Activated T-cell treated with anti-CD3 and anti-CD28 coated beads for 24 hours (primary cell): ENCODE measurements around the gene LINGO4.

ENCODE experiments used
- DNase-seq: peaks from one replicate; pipeline ENCODE4 v3.0.0-alpha.2; 2020; ENCODE audit warnings: low read depth

The LINGO4 gene, protein sequence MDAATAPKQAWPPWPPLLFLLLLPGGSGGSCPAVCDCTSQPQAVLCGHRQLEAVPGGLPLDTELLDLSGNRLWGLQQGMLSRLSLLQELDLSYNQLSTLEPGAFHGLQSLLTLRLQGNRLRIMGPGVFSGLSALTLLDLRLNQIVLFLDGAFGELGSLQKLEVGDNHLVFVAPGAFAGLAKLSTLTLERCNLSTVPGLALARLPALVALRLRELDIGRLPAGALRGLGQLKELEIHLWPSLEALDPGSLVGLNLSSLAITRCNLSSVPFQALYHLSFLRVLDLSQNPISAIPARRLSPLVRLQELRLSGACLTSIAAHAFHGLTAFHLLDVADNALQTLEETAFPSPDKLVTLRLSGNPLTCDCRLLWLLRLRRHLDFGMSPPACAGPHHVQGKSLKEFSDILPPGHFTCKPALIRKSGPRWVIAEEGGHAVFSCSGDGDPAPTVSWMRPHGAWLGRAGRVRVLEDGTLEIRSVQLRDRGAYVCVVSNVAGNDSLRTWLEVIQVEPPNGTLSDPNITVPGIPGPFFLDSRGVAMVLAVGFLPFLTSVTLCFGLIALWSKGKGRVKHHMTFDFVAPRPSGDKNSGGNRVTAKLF

DNA sequence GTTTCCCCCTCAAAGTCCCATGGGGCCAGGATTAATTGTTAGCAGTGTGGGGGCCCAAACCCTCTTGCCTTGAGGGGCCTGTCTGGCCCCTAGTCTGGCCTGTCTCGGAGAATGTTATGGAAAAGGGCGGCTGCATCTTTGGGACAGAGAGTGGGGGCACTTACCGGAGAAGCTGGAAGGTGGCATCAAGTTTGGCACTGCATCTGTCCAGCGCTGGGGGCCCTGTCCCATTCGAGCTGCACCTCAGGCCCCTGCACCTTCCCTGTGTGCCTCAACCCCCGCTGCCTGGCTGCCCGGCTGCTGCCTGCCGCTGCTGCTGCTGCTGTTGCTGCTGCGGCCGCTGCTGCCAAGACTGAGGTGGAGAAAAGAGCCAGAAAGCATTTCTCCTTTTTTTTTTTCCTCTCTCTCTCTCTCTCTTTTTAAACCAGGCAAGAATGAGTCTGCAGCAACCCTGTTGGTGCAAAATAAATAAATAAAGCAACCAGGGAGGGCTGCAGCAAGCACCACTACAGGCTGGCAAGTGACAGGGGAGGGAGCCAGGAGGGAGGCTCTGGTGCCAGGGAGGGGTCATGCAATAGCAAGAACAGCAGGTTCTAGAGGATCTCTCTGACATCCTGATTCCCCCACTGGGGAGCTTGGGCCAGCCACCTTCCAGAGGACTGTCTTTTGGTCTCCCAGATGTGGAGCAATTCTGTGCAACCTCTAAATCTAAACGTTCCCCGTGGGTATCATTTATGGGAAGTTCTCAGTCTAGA is at the start of gene LINGO4:
Gene LINGO4 (minus strand): TSS at position 354 of the 755 bp plus-strand sequence. CDS start 2,715 bp downstream, outside the sequence.
- no peak for DNase-seq

DNA sequence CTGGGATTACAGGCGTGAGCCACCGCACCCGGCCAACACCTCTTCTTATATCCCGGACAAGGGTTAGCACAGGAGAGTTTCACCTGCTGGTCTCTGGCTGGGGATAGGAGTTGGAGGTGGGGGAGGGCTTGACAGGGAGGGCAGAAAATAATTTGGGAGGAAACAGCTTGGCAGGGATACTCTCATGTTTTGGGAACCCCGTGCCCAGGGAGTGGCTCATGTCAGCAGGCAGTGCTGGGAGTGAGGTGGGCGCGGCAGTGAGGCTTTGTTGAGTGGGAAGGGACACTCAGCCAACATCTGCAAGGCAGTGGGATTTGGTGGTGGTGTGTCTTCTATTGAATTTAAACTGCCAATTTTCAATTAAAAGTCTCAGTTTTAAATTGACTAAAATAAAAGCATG is 49.4 kb upstream of the LINGO4 start:
- DNase-seq = no peak

DNA sequence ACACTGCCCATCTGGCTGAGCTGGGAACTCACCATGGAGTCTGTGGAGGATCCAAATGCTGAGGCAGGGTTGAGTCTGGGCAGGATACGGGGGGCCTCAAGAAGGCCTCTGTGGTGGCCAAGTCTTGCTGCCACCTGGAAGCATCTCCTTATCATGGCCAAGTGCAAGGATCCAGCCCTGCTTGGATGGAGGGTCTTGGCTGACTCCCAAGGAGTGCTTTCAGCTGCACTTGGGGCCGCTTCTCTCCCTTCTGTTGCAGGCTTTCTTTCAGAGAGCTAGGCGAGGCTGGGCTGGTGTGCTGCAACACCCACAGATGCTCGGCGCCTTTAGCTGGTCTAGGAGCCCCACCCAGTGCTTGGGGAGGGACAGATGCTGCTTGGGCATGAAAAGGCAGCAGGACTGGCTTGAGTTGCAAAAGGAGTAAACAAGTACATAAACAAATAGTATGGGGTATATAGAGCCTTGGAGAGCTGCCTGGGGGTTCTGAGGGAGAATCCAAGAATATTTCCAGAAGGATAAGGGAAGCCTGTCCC is 48.3 kb upstream of the LINGO4 start, which contains the start of gene THEM5:
Gene THEM5 (minus strand): TSS at position 302 of the 533 bp plus-strand sequence. CDS start 147 bp downstream, at position 155.
- DNase-seq = no peak

DNA sequence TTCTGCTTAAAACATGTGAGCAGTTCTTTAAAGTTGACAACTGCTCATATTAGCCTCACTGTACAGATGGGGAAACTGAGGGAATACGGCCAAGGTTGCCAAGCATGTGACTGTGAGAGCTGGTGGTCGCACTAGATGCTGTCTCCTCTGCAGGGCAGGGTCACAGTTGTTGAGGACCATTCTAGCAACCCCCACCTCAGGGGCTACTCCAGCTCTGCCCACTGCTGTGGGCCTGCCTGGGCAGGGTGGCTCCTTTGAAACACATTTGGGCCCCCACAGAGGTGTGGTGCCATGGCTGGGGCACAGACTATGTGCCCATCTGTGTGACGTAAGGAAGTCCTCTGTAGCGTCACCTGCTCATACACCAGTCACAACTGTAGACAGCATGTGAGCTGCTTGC is 47.5 kb upstream of the LINGO4 start:
- no peak for DNase-seq

DNA sequence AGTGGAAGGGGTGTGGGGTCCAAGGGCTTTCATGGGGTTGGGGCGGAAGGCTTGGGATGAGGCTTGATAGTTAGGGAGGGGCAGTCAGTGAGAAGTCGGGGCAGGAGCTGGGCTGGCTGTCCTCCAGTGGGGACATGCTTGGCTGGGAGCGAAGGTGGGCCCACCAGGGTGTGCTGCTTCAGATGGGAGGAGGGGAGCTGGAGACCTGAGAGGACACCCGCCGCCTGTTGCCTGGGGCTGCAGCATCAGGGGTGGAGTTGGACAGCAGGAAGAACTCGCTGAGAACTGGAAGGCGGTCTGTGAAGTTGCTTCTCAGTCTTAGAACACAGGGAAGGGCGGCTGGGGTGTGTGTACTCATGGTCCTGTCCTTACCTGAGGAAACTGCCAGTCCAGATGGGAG is 46.7 kb upstream of the LINGO4 start:
- DNase-seq = no peak

DNA sequence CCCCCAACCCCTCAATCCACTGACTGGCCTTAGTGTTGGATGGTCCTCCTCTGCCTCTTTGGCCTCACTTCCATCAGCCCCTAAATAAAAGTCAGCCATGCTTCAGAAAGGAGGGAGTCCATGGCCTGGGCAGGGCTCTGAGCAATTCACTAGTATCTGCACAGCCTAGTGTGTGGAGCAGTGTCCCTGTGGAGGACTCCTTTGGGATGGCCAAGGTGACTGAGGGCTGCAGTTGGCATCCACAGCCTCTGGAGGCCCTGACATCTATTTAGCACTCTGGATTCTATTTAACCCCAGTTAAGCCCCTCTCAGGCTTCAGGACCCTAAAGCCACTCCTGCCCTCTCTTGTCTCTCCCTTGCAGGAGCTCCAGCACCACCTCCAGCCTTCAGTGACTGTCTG is 44.7 kb upstream of the LINGO4 start:
- DNase-seq = no peak

DNA sequence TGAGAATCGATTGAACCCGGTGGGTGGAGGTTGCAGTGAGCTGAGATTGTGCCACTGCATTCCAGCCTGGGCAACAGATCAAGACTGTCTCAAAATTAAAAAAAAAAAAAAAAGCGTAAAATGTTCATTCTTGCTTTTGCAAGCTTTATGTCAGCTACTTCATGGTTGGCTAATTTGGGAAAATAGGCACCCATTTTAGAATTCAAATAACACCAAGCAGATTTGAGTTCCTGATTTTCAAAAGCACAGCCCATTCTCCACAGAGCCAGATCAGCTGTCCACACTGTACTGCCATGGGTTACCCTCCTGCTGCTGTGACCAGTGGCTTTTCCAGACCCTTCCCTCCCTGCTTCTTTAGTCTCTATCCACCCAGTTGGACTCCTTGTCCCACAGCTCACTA is 43.9 kb upstream of the LINGO4 start:
- no peak for DNase-seq

DNA sequence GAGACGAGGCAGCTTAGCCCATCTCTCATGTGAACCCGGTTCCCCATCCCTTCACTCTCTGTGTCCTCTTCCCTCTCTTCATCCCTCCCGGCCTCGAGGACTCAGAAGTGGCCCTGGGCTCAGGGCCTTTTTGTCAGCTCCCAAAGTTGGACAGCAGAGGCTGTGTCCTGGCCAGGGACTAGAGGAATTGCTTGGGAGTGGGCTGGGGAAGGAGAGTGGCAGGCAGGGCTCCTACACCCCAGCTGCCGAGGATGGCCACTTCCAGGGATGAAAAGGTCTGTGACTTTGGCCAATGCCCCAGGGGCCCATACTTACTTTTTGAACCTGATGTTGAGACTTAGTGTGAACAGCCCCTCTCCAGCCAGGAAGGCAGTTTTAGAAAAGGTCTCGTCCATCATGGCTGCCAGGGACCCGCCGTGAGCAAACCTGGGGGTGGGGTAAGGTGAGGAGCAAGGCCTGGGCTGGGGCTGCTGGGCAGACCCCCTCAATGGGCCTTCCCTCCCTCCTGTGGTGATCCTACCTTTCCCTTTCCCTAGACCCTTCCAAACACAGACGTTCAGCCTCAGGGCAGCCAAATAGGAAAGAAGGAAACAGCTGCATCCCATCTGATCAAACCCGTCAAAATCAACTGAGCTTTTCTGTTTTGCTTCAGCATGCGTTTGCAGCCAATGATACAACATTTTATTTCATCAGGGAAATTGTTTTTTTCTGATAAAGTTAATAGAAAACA is 42.8 kb upstream of the LINGO4 start:
- no peak for DNase-seq

DNA sequence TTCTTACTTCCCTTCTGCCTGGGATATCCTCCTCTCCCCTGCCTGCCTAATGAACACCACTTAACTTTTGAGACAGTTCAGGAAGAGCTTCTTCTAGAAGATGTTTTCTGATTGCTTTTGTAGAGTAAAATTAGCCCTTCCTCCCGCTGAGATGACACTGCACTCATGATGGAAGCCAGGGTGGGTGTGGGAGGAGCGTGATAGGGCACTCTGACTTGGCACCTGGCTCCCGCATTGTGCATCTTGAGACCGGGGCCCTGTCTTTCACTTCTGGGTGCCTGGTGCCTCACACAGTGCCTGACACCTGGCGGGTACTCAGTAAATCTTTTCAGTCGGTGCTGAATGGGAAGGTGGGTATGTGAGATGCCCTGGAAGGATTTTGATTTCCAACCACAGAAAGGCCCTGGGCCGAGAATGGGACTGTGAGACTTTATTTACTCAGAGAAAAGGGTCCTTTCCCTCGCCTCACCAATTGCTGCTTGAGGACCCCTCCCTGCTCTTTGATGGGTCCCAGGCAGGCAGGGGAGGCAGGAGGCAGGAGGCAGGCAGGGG is 41.5 kb upstream of the LINGO4 start:
- no peak for DNase-seq

DNA sequence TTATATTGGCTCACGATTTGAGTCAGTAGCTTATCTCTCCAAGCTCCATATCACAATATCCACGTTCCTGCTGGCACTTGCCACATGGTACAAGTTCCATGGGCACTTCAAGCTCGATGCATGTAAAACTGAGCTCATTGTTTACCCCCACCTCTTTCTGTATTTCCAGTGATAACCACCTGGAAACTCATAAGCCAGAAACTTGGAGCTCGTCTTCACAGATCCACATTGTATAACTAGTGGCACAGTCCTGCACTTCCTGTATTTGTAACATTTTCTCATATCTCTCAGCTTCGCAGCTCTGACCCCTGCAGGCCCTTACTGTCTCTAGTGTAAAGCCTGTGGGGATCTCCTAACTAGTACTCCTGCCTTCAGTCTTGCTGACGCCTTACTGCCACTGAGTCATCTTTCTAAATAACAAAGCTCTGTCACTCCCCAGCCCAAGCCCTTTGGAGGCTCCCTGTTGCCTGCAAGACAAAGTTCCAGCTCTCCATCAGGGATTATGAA is 40.9 kb upstream of the LINGO4 start:
- no peak for DNase-seq

DNA sequence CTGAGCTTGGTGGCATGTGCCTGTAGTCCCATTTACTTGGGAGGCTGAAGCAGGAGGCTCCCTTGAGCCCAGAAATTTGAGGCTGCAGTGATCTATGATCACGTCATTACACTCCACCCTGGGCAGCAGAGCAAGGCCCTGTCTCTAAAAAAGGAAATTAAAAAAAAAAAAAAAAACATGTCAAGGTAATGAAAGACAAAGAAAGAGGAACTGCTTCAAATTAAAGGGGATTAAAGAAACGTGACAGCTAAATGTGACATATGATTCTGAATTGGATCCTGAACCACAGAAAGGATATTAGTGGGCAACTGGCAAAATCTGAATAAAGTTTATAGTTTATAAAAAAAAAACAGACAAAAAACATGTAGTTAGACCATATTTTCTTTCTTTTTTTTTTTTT is 38.2 kb upstream of the LINGO4 start:
- no peak for DNase-seq

DNA sequence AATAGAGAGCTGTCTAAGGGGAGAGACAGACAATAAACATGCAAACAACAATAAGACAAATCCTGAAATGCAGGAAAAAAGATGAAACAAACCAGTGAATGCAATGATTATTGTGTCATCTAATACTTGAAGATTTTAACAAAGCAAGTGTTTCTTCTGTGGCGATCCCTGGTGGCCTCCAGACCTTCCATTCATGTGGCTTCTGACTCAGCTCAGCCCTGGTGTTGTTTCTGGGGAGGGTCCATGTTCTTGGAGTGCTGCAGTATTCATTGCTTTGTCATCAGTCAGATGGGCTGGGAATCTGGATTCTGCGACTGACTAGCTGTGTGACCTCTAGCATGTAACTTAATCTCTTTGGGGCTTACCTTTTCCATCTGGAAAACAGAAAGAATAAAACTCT is 35.9 kb upstream of the LINGO4 start:
- DNase-seq = no peak

DNA sequence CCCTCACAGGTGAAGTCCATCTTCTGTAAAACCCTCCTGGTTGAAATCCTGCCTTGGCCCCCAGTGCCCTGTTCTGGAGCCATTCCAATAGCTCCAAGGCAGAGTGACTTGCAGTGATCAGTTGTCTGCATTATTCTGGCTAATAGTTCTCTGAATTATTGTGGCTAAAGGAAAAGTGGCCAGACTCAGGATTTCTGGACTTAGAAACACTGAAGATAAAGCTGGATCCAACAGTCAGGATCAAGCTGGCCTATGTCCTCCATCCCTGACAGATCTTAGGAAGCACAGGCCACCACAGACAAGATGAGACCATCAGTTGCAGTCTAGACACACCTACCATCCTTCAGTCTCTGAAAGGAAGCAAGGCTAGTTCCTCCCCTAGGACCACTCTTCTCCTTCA is 35.2 kb upstream of the LINGO4 start:
- no peak for DNase-seq

DNA sequence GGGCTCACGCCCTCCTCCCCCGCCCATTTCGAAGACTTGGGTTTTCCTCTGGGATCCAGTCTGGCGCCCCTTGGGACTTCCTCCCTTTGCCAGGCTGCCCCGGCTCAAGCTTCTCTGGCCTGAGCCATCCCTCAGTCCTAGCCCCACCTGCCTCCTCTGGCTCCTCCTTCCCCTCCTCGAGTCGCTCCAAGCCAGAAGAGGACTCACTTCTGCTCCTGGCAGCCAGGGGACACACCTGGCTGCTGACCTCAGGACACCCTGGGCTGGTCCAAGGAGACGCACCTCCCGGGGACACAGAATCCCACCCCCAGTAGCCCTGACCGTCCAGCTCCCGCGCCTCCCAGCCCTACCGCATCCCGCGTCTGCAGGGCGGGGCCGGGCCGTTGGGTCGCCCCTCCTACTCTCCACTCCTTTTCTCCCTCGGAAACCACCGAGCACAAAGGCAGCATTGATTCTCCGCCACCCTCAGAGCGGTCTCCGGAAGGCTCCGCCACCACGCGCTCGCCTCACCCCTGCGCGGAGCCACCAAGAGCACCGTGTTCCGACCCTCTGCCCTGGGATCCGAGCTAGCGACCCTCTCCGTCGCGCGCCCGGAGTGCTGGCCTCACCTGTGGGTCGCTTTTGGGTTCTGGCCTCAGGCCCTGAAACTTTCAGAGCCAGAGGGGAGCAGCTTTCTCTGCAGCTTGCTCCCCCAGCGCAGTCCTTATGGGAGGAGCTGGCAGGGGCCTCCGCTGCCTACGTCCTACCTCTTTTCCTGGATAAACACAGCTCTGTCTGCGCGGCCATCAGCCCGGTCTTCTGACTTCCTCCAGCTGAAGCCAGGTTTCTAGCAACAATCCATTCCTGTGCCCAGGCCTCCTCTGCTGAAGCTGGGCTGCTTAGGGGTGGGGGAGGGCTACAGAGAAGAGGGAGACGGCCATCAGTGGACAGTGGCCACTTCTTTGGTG is 34.5 kb upstream of the LINGO4 start, which contains the start of gene C2CD4D:
Gene C2CD4D (minus strand): TSS at position 364 of the 947 bp plus-strand sequence. CDS start 831 bp downstream, outside the sequence.
- peak; percentile 59 for DNase-seq

DNA sequence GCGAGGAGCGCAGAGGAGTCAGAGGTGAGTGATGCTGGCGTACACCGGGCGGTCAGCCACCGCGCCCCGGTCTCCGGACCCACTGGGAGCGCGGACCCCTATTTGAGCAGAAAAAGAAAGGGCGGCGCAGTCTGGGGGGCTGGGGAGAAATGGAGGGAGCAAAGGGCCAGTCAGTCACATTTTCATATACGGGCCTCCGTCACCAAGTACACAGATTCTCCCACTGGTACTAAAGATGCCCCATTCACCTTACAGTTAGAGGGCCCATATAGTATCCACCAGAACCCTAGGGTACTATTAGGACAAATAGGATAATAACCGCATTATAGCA is 33.8 kb upstream of the LINGO4 start:
- DNase-seq = no peak

DNA sequence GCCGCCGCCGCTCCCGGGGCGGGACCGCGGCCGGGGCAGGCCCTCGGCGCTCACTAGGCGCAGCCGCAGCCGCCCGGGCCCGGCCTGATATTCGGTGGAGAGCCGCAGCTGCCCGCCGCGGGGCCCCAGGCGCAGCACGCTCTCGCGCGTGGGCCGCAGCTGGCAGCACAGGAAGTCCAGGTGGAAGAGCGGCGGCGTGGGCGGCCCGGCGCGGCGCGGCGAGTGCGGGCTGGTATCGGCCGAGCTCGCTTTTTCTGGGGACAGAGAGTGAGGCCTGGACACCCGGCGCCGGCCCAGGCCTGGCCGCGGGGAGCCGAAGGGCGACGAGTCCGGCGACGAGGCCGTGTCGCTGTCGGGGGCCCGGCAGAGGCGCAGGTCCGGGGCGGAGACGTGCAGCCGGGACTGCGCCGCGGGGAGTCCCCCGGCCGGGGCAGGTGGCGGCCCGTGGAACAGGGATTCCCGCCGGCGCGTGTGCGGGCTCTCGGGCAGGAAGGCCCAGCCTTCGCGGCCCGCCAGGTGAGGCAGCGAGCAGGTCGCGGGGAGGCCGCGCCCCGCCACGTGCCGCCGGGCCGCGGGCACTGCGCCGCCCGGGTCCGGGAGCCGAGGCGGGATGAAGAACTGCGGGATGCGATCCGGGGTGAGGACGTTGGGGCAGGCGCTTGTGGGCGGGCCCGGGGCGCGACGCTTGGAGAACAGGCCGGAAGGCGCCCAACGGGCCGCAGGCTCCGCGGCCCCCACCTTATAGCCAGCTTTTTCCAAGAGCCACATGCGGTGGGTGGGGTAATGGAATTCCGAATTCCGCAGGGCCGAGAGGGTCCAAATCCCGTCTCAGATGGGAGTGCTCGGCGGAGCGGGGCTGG is 33.2 kb upstream of the LINGO4 start:
- no peak for DNase-seq

DNA sequence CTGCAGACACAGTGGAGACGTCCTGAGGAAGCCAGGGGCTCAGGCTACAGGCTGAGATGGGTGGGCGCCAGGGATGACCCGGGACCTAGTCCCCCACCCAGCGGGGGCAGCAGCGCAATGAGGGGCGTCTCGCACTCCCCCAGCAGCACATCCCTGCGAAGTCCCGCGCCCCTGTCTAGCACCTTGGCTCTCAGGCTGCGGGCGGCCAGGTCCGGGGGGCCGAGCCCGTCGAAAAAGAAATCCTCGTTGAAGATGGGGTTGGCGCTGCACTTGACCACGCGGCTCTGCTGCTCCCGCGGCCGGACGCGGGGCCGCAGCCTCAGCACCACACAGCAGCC is 32.6 kb upstream of the LINGO4 start:
- DNase-seq = no peak

DNA sequence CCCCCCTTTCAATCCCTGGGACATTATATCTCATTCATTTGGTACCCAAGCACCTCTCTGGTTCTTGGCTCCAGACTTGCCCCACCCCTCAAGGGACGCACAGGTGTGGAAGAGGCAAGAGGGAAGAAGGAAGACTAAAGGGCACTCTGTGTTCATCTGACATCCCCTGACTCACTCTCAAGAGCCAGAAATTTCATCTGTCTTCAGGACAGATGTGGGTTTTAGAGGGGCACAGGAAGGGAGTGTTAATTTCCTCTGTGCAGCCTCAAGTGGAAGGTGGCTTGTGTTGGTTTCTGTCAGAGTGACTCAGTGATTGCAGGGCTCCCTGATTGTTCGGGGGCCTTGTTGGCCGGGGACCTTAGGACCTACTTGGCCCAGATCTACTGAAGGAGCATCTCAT is 32.0 kb upstream of the LINGO4 start:
- DNase-seq = no peak

DNA sequence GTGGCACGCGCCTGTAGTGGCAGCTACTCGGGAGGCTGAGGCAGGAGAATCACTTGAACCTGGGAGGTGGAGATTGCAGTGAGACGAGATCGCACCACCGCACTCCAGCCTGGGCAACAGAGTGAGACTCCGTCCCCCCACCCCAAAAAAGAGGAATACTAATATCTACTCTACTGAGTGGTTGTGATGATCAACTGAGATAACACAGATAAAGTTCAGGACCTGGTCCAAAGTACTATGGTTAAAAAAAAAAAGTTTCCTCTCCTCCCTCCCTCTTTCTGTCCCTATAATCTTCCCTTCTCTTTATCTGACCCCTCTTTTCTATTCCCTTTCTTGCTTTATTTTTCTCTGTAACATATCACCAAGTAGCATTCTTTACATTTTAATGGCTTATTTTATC is 30.4 kb upstream of the LINGO4 start:
- DNase-seq = no peak
